HEK293 (cell line): ENCODE data around the gene SLC6A17.

Source experiments
- CTCF ChIA-PET: fragments of 350-600 bp; formaldehyde crosslinking; extraction: SDS; loops from one replicate; lab custom pipeline; 2021; ENCODE audit warnings: antibody characterized with exemption; lab: Yijun Ruan, JAX
- POLR2A ChIA-PET: fragments of 300-600 bp; formaldehyde crosslinking; extraction: SDS; loops from one replicate; lab custom pipeline; 2020; ENCODE audit warnings: antibody characterized with exemption, inconsistent platforms; lab: Yijun Ruan, JAX
- H3K27ac ChIP-seq: fragments of 200-500 bp; sonication (Bioruptor generic); 2 replicates; pipeline ENCODE4 v1.5.1; 2014; ENCODE audit warnings: low read depth, low read length, control low read depth, inconsistent platforms; ENCODE audit errors: extremely low read depth
- H3K36me3 ChIP-seq, 2 experiments: fragments of 200-500 bp in 1 of 2; sonication (Bioruptor generic) in 1 of 2; 1 replicate in 1 of 2; 2 replicates in 1 of 2; pipeline ENCODE4 v1.5.1; 2014 to 2017; ENCODE audit warnings: inconsistent platforms in 2 of 2, low read length in 2 of 2; ENCODE audit not compliant: control insufficient read depth in 2 of 2, insufficient read depth in 1 of 2
- H3K4me1 ChIP-seq: fragments of 200-500 bp; sonication (Bioruptor generic); 2 replicates; pipeline ENCODE4 v1.5.1; 2014; ENCODE audit warnings: mild to moderate bottlenecking, low read length, inconsistent platforms; ENCODE audit not compliant: control insufficient read depth, insufficient read depth
- H3K4me3 ChIP-seq: 2 replicates; pipeline ENCODE4 v1.5.1; 2011; ENCODE audit warnings: low read depth, mild to moderate bottlenecking, control low read depth, low read length, moderate library complexity
- H3K9me3 ChIP-seq: fragments of 200-500 bp; sonication (Bioruptor generic); 2 replicates; pipeline ENCODE4 v1.5.1; 2014; ENCODE audit warnings: low read depth, low read length, inconsistent platforms; ENCODE audit not compliant: control insufficient read depth, insufficient read depth
- EGR2 ChIP-seq: fragments of 450-650 bp; formaldehyde crosslinking; IDR thresholded peaks from 2 replicates; pipeline ENCODE4 v1.5.1; 2016; ENCODE audit warnings: low read depth, missing biosample characterization, missing genetic modification characterization
- GLI4 ChIP-seq: fragments of 450-650 bp; formaldehyde crosslinking; IDR thresholded peaks from 2 replicates; pipeline ENCODE4 v1.5.1; 2016; ENCODE audit warnings: missing biosample characterization, missing genetic modification characterization
- IKZF3 ChIP-seq: fragments of 450-650 bp; IDR thresholded peaks from 2 replicates; pipeline ENCODE4 v1.5.0; 2018; ENCODE audit warnings: missing biosample characterization, mild to moderate bottlenecking, missing genetic modification characterization, moderate library complexity
- KLF9 ChIP-seq: fragments of 450-650 bp; formaldehyde crosslinking; IDR thresholded peaks from 2 replicates; pipeline ENCODE4 v1.5.1; 2016; ENCODE audit warnings: missing biosample characterization, missing genetic modification characterization, low read depth
- MEIS1 ChIP-seq: sonication (generic); formaldehyde crosslinking; IDR thresholded peaks from 2 replicates; pipeline ENCODE4 v1.8.1; 2022; ENCODE audit warnings: missing genetic modification reagents, mild to moderate bottlenecking, borderline replicate concordance
- PATZ1 ChIP-seq: fragments of 450-650 bp; formaldehyde crosslinking; IDR thresholded peaks from 2 replicates; pipeline ENCODE4 v1.5.1; 2016; ENCODE audit warnings: missing biosample characterization, missing genetic modification characterization
- PRDM6 ChIP-seq: fragments of 450-650 bp; formaldehyde crosslinking; IDR thresholded peaks from 2 replicates; pipeline ENCODE4 v1.5.1; 2017; ENCODE audit warnings: missing biosample characterization, missing genetic modification characterization
- SETDB1 ChIP-seq: IDR thresholded peaks from one replicate; pipeline ENCODE4 v1.6.1; 2017; ENCODE audit warnings: mild to moderate bottlenecking, low read length, moderate library complexity, mixed read lengths; ENCODE audit not compliant: insufficient read length
- SP2 ChIP-seq: fragments of 450-650 bp; formaldehyde crosslinking; IDR thresholded peaks from 2 replicates; pipeline ENCODE4 v1.5.1; 2016; ENCODE audit warnings: missing biosample characterization, missing genetic modification characterization
- WT1 ChIP-seq: fragments of 450-650 bp; formaldehyde crosslinking; IDR thresholded peaks from 2 replicates; pipeline ENCODE4 v1.5.1; 2016; ENCODE audit warnings: missing biosample characterization, missing genetic modification characterization
- YY1 ChIP-seq: fragments of 450-650 bp; formaldehyde crosslinking; IDR thresholded peaks from 2 replicates; pipeline ENCODE4 v1.5.1; 2018; ENCODE audit warnings: missing biosample characterization, missing genetic modification characterization
- ZBTB44 ChIP-seq: fragments of 450-650 bp; IDR thresholded peaks from 2 replicates; pipeline ENCODE4 v1.5.1; 2018; ENCODE audit warnings: missing biosample characterization, mild to moderate bottlenecking, missing genetic modification characterization
- ZBTB8A ChIP-seq: fragments of 450-650 bp; formaldehyde crosslinking; IDR thresholded peaks from 2 replicates; pipeline ENCODE4 v1.5.1; 2016; ENCODE audit warnings: missing biosample characterization, missing genetic modification characterization
- ZFP69B ChIP-seq: fragments of 450-650 bp; formaldehyde crosslinking; IDR thresholded peaks from 2 replicates; pipeline ENCODE4 v1.5.1; 2016; ENCODE audit warnings: missing biosample characterization, missing genetic modification characterization
- ZNF138 ChIP-seq: fragments of 450-650 bp; formaldehyde crosslinking; IDR thresholded peaks from 2 replicates; pipeline ENCODE4 v1.5.1; 2016; ENCODE audit warnings: missing biosample characterization, missing genetic modification characterization, borderline replicate concordance
- ZNF274 ChIP-seq, 2 experiments: fragments of 200-500 bp in 1 of 2; fragments of 450-650 bp in 1 of 2; sonication (Bioruptor generic) in 1 of 2; formaldehyde crosslinking in 1 of 2; IDR thresholded peaks; 2 replicates each; pipeline versions ENCODE4 v1.5.1 to v1.6.1; 2014 to 2016; ENCODE audit warnings: borderline replicate concordance in 1 of 2, inconsistent platforms in 1 of 2, low read length in 1 of 2, missing biosample characterization in 1 of 2, missing genetic modification characterization in 1 of 2
- ZNF280D ChIP-seq: fragments of 450-650 bp; formaldehyde crosslinking; IDR thresholded peaks from 2 replicates; pipeline ENCODE4 v1.5.1; 2016; ENCODE audit warnings: missing biosample characterization, missing genetic modification characterization
- ZNF302 ChIP-seq: fragments of 450-650 bp; formaldehyde crosslinking; IDR thresholded peaks from 2 replicates; pipeline ENCODE4 v1.5.1; 2016; ENCODE audit warnings: missing biosample characterization, missing genetic modification characterization, low read depth
- ZNF311 ChIP-seq: fragments of 450-650 bp; formaldehyde crosslinking; IDR thresholded peaks from 2 replicates; pipeline ENCODE4 v1.5.1; 2017; ENCODE audit warnings: missing biosample characterization, missing genetic modification characterization, borderline replicate concordance
- ZNF37A ChIP-seq: fragments of 450-650 bp; IDR thresholded peaks from 2 replicates; pipeline ENCODE4 v1.5.1; 2018; ENCODE audit warnings: missing biosample characterization, missing genetic modification characterization
- ZNF423 ChIP-seq: fragments of 450-650 bp; formaldehyde crosslinking; IDR thresholded peaks from 2 replicates; pipeline ENCODE4 v1.5.1; 2016; ENCODE audit warnings: missing biosample characterization, missing genetic modification characterization
- ZNF426 ChIP-seq: fragments of 450-650 bp; formaldehyde crosslinking; IDR thresholded peaks from 2 replicates; pipeline ENCODE4 v1.5.1; 2017; ENCODE audit warnings: missing biosample characterization, missing genetic modification characterization, mild to moderate bottlenecking, inconsistent platforms, moderate library complexity
- ZNF530 ChIP-seq: fragments of 450-650 bp; formaldehyde crosslinking; IDR thresholded peaks from 2 replicates; pipeline ENCODE4 v1.5.1; 2016; ENCODE audit warnings: low read depth, missing biosample characterization, missing genetic modification characterization
- ZNF629 ChIP-seq: fragments of 450-650 bp; formaldehyde crosslinking; IDR thresholded peaks from 2 replicates; pipeline ENCODE4 v1.5.1; 2017; ENCODE audit warnings: missing biosample characterization, missing genetic modification characterization
- ZNF707 ChIP-seq: fragments of 450-650 bp; formaldehyde crosslinking; IDR thresholded peaks from 2 replicates; pipeline ENCODE4 v1.5.1; 2016; ENCODE audit warnings: missing biosample characterization, missing genetic modification characterization
- ZNF785 ChIP-seq: fragments of 450-650 bp; formaldehyde crosslinking; IDR thresholded peaks from 2 replicates; pipeline ENCODE4 v1.5.1; 2016; ENCODE audit warnings: missing biosample characterization, missing genetic modification characterization
- TF ChIP-seq, protein P1 (sequence below): fragments of 450-650 bp; formaldehyde crosslinking; IDR thresholded peaks from 2 replicates; pipeline ENCODE4 v1.5.1; 2017; ENCODE audit warnings: missing biosample characterization, missing genetic modification characterization

The SLC6A17 gene

DNA sequence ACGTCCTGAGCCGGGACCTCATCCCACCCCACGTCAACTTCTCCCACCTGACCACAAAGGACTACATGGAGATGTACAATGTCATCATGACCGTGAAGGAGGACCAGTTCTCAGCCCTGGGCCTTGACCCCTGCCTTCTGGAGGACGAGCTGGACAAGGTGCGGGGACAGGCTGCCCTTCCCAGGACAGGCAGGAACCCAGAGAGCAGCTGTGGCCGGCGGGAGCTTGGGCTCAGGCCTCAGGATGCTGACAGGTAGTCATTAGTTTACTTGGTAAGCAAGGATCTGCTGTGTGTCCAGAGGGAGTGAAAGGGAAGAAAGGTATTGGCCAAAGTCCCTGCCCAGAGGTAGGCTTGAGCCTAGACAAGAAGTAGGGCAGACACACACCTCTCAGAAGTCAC is 42.2 kb downstream of the SLC6A17 start (continued):
- no peak for TF ChIP-seq PATZ1 (tag by site-specific recombination)
- TF ChIP-seq, protein P1, sequence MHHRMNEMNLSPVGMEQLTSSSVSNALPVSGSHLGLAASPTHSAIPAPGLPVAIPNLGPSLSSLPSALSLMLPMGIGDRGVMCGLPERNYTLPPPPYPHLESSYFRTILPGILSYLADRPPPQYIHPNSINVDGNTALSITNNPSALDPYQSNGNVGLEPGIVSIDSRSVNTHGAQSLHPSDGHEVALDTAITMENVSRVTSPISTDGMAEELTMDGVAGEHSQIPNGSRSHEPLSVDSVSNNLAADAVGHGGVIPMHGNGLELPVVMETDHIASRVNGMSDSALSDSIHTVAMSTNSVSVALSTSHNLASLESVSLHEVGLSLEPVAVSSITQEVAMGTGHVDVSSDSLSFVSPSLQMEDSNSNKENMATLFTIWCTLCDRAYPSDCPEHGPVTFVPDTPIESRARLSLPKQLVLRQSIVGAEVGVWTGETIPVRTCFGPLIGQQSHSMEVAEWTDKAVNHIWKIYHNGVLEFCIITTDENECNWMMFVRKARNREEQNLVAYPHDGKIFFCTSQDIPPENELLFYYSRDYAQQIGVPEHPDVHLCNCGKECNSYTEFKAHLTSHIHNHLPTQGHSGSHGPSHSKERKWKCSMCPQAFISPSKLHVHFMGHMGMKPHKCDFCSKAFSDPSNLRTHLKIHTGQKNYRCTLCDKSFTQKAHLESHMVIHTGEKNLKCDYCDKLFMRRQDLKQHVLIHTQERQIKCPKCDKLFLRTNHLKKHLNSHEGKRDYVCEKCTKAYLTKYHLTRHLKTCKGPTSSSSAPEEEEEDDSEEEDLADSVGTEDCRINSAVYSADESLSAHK (tag by site-specific recombination) = no peak
- no peak for TF ChIP-seq ZBTB44 (tag by site-specific recombination)
- no peak for TF ChIP-seq ZNF274 (IDR thresholded peaks at IDR 0.05; ENCODE audit: low read length)
- TF ChIP-seq ZNF274 (tag by site-specific recombination; IDR thresholded peaks at IDR 0.05; ENCODE audit: borderline replicate concordance) = no peak
- TF ChIP-seq ZNF423 (tag by site-specific recombination) = no peak
- no peak for TF ChIP-seq MEIS1 (CRISPR knock-in tag)
- no peak for TF ChIP-seq SP2
- TF ChIP-seq ZNF426 = no peak
- TF ChIP-seq ZNF302 = no peak
- no peak for TF ChIP-seq ZNF629 (tag by site-specific recombination)

DNA sequence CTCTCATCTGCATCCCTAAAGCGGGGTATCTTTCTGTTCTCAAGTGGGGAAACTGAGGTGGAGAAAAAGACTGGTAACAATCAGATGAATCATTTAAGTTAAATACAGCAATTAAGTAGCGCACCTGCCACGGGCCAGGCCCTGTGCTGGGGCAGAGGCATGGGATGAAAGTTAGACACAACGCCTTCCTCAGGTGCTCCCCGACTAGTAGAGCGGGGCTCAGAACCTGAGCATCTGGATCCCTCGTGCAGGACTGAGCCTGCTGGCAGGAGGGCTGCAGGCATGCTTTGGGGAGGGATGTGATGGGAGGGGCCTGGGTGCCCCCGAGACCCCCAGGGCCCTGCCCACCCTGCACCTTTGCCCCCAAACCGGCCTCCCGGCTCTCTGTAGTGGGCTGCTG is 44.9 kb downstream of the SLC6A17 start:
- POLR2A ChIA-PET = no interaction called here
- no peaks in the 10 kb centered on the region for H3K4me1 ChIP-seq
- H3K36me3 ChIP-seq = no peaks in the 10 kb centered on the region
- H3K9me3 ChIP-seq = no peaks in the 10 kb centered on the region
- CTCF ChIA-PET = interaction anchor here (0.6 to 1.1 kb wide), 2 partner anchors 10 to 99 kb away, joined by 3 to 4 read pairs; no protein-coding TSS in a partner anchor
- no peak overlapping the region for H3K27ac ChIP-seq
- TF ChIP-seq ZBTB8A (tag by site-specific recombination) (no peak), ZNF138 (tag by site-specific recombination) (no peak), ZNF530 (tag by site-specific recombination) (no peak), SETDB1 (no peak), EGR2 (tag by site-specific recombination) (no peak), ZFP69B (tag by site-specific recombination) (no peak), WT1 (no peak), PRDM6 (tag by site-specific recombination) (no peak), ZNF311 (tag by site-specific recombination) (no peak), ZNF280D (tag by site-specific recombination) (no peak), KLF9 (tag by site-specific recombination) (no peak), ZNF785 (tag by site-specific recombination) (no peak), IKZF3 (tag by site-specific recombination) (no peak), GLI4 (tag by site-specific recombination) (no peak), YY1 (no peak), ZNF707 (tag by site-specific recombination) (no peak), ZNF37A (tag by site-specific recombination) (no peak)
- H3K4me3 ChIP-seq = no peak overlapping the region
